Lower leg skin (tissue), 3 donors: ENCODE measurements around the gene OR10H5.
"Not testable (repeated sequence)": the region's sequence is repeated elsewhere in the genome, so short reads cannot be mapped to it uniquely, and the experiment has no call there.

Experiments
- CTCF ChIP-seq, 3 donors: fragments of 450-650 bp; IDR thresholded peaks; one replicate each; pipeline ENCODE4 v1.5.1; 2016; ENCODE audit warnings: antibody characterized with exemption in 3 of 3, mild to moderate bottlenecking in 3 of 3, moderate library complexity in 2 of 3
- POLR2A ChIP-seq, 2 donors: fragments of 450-650 bp; IDR thresholded peaks; one replicate each; pipeline ENCODE4 v1.6.1; 2016 to 2017; ENCODE audit warnings: antibody characterized with exemption in 2 of 2, mild to moderate bottlenecking in 1 of 2, moderate library complexity in 1 of 2

GRCh38 chr19:15835565-15836329 lies 48.3 kb downstream of the OR10H5 start:
- TF ChIP-seq CTCF, POLR2A (IDR thresholded peaks at IDR 0.05): not testable (repeated sequence)
